ENCODE data around the gene RPS23.

Gene RPS23

DNA sequence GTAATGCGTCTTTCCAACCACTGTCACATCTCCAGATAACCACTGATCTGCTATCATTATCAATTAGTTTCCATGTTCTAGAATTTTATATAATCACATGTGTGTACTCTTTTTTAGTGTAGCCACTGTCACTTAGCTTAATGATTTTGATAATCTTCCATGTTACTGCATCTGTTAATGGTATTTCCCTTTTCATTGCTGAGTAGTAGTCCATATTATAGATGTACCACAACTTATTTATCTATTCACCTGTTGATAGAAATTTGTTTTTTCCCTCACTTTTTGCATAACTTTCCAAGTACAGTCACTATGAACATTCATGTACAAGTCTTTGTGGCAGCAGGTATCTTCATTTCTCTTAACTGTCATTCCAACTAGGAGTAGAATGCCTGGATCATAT, 30.3 kb upstream of the RPS23 start:
- Histone ChIP-seq H3K4me1 (ENCODE audit: insufficient read depth, low read length) (peaks cover 3% of the 10 kb centered on the region; the same call in 1 of the 2 replicates), H3K27me3 (ENCODE audit: insufficient read depth, low read length) (no peaks in the 10 kb centered on the region), H3K36me3 (ENCODE audit: insufficient read depth, low read depth, low read length) (no peaks in the 10 kb centered on the region), H3K27ac (ENCODE audit: low read length) (no peak overlapping the region), H3K9ac (ENCODE audit: low read depth, low read length) (no peak overlapping the region), H3K4me3 (ENCODE audit: low read length) (no peak overlapping the region), H3K9me3 (ENCODE audit: insufficient read depth, low read depth, low read length) (peaks cover 4% of the 10 kb centered on the region)

DNA sequence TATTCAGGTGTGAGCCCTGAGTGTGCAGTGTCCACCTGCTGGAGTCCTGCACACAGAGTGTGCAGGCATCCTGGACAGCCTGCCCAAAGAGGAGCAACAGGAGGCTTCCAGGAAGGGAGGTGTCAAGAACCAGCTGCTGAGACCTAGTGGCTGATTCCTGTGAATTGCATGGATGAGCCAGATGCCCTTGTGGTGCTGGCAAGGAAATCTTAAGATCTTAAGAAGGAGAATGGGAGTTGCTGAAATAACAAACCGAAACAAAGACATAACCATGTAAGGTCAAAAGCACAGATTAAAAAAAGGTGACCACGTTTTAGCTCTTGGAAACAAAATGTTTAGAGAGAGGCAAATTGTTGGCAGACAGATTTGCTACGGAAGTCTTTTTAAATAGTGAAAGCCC, 29.3 kb upstream of the RPS23 start:
- Histone ChIP-seq H3K4me3 (ENCODE audit: low read length) (no peak overlapping the region), H3K4me1 (ENCODE audit: insufficient read depth, low read length) (no peaks in the 10 kb centered on the region; the same call in 1 of the 2 replicates), H3K36me3 (ENCODE audit: insufficient read depth, low read depth, low read length) (no peaks in the 10 kb centered on the region), H3K27ac (ENCODE audit: low read length) (no peak overlapping the region), H3K27me3 (ENCODE audit: insufficient read depth, low read length) (no peaks in the 10 kb centered on the region), H3K9ac (ENCODE audit: low read depth, low read length) (no peak overlapping the region), H3K9me3 (ENCODE audit: insufficient read depth, low read depth, low read length) (peaks cover 4% of the 10 kb centered on the region)

- Histone ChIP-seq H3K27ac (ENCODE audit: low read length) (no peak overlapping the region), H3K9ac (ENCODE audit: low read depth, low read length) (no peak overlapping the region), H3K4me3 (ENCODE audit: low read length) (no peak overlapping the region), H3K27me3 (ENCODE audit: insufficient read depth, low read length) (no peaks in the 10 kb centered on the region), H3K9me3 (ENCODE audit: insufficient read depth, low read depth, low read length) (peaks cover 4% of the 10 kb centered on the region), H3K36me3 (ENCODE audit: insufficient read depth, low read depth, low read length) (no peaks in the 10 kb centered on the region), H3K4me1 (ENCODE audit: insufficient read depth, low read length) (no peaks in the 10 kb centered on the region; the same call in 1 of the 2 replicates)
Observed at GRCh38 chr5:82306151-82306550, 28.0 kb upstream of the RPS23 start.

DNA sequence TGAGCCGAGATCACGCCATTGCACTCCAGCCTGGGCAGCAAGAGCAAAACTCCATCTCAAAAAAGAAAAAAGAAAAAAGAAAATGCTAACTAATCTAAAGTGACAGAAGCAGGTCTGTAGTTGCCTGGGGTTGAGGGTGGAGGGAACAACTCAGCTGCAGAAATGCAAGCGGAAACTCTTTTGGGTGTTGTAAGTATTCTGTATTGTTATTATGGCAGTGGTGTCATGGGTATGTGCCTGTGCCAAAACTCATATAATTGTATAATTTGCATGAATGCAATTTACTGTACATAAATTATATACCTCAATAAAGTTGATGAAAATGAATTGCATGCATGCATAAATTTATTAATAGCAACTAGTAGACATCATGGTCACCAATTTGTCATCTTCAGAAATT, 23.0 kb upstream of the RPS23 start:
- Histone ChIP-seq H3K36me3 (ENCODE audit: insufficient read depth, low read depth, low read length) (no peaks in the 10 kb centered on the region), H3K9me3 (ENCODE audit: insufficient read depth, low read depth, low read length) (no peaks in the 10 kb centered on the region), H3K9ac (ENCODE audit: low read depth, low read length) (no peak overlapping the region), H3K27ac (ENCODE audit: low read length) (no peak overlapping the region), H3K27me3 (ENCODE audit: insufficient read depth, low read length) (no peaks in the 10 kb centered on the region), H3K4me1 (ENCODE audit: insufficient read depth, low read length) (peaks cover 2% of the 10 kb centered on the region; the same call in 1 of the 2 replicates), H3K4me3 (ENCODE audit: low read length) (no peak overlapping the region)

DNA sequence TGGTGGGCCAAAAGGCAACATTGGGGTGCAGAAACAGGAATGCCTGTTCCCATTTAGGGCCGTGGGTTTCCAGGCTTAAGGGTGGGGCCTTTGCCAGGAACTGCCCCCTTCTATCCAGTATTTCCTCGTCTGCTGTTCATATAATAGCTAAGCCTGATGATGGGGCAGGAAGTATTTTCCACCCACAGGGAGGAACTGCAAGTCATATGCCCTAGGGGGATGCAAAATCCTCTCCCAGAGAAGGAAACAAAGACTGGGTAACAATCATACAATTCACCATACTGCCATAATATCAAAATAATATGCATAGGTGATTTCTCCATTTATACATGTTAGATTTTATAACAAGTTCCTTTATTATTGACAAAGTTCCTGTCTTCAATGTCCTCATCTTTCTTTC, 20.5 kb upstream of the RPS23 start:
- Histone ChIP-seq H3K4me3 (ENCODE audit: low read length) (no peak overlapping the region), H3K27ac (ENCODE audit: low read length) (no peak overlapping the region), H3K9ac (ENCODE audit: low read depth, low read length) (no peak overlapping the region), H3K4me1 (ENCODE audit: insufficient read depth, low read length) (peaks cover 13% of the 10 kb centered on the region; the same call in 1 of the 2 replicates), H3K27me3 (ENCODE audit: insufficient read depth, low read length) (no peaks in the 10 kb centered on the region), H3K9me3 (ENCODE audit: insufficient read depth, low read depth, low read length) (no peaks in the 10 kb centered on the region), H3K36me3 (ENCODE audit: insufficient read depth, low read depth, low read length) (no peaks in the 10 kb centered on the region)

DNA sequence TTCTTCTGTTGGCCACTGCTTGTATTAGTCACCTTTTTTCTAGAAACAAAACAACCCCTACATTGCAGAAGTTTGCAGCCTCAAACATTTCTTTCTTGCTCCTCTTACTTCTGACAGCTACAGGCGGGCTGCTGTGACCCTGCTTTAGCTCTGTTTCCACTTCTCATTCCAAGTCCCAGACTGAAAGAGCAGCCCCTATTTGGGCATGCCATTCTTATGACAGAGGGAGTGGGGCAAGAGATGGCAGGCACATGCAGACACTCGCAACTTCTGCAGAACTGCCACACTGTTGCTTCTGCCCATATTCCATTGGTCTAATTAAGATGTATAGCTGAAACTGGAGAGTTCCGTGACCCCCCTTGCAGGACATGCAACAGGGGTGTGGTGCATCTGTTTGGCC, 19.6 kb upstream of the RPS23 start:
- no peaks in the 10 kb centered on the region for H3K36me3 ChIP-seq (ENCODE audit: insufficient read depth, low read depth, low read length)
- H3K4me1 ChIP-seq (ENCODE audit: insufficient read depth, low read length): peaks cover 21% of the 10 kb centered on the region; the same call in 1 of the 2 replicates

GRCh38 chr5:82296929-82297328, 18.8 kb upstream of the RPS23 start:
- Histone ChIP-seq H3K9ac (ENCODE audit: low read depth, low read length) (no peak overlapping the region), H3K4me3 (ENCODE audit: low read length) (no peak overlapping the region), H3K4me1 (ENCODE audit: insufficient read depth, low read length) (peaks cover 21% of the 10 kb centered on the region; the same call in 1 of the 2 replicates), H3K9me3 (ENCODE audit: insufficient read depth, low read depth, low read length) (no peaks in the 10 kb centered on the region), H3K36me3 (ENCODE audit: insufficient read depth, low read depth, low read length) (no peaks in the 10 kb centered on the region), H3K27me3 (ENCODE audit: insufficient read depth, low read length) (peaks cover under 1% of the 10 kb centered on the region; the same call in 1 of the 2 replicates), H3K27ac (ENCODE audit: low read length) (no peak overlapping the region)

More for the DNA sequence above, 19.6 kb upstream of the RPS23 start:
- H3K27me3 ChIP-seq (ENCODE audit: insufficient read depth, low read length): no peaks in the 10 kb centered on the region
- H3K27ac ChIP-seq (ENCODE audit: low read length): no peak overlapping the region
- no peaks in the 10 kb centered on the region for H3K9me3 ChIP-seq (ENCODE audit: insufficient read depth, low read depth, low read length)
- no peak overlapping the region for H3K4me3 ChIP-seq (ENCODE audit: low read length)
- H3K9ac ChIP-seq (ENCODE audit: low read depth, low read length): no peak overlapping the region

DNA sequence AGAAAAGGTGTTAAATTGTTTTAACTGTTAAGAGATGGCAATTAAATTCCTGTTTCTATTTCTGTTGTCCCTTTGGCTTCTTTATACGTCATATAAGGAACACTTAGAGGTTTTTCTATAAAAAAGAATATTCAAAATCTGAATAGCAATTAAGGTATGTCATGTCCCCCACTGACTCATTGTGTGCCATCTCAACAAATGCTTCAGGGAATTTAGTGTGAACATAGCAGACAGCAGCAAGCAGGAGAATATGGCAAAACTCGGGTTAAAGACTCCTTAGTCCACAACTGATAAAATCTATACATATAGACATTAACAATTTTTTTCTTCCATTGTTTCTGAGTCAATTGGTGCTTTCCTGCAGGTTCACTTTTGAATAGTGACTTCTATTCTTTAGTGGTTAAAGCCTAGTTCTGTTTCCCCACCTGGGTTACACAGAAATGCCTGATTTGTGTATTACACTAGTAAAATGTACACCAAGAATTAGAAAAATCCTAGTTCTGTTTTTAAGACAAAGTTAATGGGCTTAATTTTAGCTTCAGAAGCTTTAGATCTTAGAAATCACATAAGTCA, 17.9 kb upstream of the RPS23 start:
- Histone ChIP-seq H3K27ac (ENCODE audit: low read length) (no peak overlapping the region), H3K9me3 (ENCODE audit: insufficient read depth, low read depth, low read length) (no peaks in the 10 kb centered on the region), H3K36me3 (ENCODE audit: insufficient read depth, low read depth, low read length) (no peaks in the 10 kb centered on the region), H3K4me3 (ENCODE audit: low read length) (no peak overlapping the region), H3K9ac (ENCODE audit: low read depth, low read length) (no peak overlapping the region), H3K27me3 (ENCODE audit: insufficient read depth, low read length) (peaks cover 7% of the 10 kb centered on the region; the same call in 1 of the 2 replicates), H3K4me1 (ENCODE audit: insufficient read depth, low read length) (peaks cover 21% of the 10 kb centered on the region)

DNA sequence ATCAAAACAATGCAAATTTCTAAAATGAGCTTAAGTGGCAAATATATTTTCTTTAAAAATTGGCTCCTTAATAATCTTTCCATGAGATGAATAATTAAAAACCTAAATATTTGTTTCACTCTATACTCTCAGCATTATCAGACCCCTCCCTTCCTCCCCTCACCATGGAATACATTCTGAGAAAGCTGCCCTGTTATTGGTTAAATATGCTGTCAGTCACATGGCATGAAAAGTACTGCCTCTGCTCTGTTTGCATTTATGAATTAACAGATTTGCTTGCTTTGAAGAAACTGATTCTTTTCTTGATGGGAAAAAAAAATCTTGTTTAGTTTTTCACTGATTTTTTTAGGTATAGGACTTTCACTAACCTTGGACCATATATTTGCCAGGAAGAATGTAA, 17.0 kb upstream of the RPS23 start:
- Histone ChIP-seq H3K27ac (ENCODE audit: low read length) (no peak overlapping the region), H3K27me3 (ENCODE audit: insufficient read depth, low read length) (peaks cover 7% of the 10 kb centered on the region; the same call in 1 of the 2 replicates), H3K36me3 (ENCODE audit: insufficient read depth, low read depth, low read length) (no peaks in the 10 kb centered on the region), H3K4me3 (ENCODE audit: low read length) (no peak overlapping the region), H3K4me1 (ENCODE audit: insufficient read depth, low read length) (peaks cover 21% of the 10 kb centered on the region), H3K9me3 (ENCODE audit: insufficient read depth, low read depth, low read length) (no peaks in the 10 kb centered on the region), H3K9ac (ENCODE audit: low read depth, low read length) (no peak overlapping the region)

- Histone ChIP-seq H3K27me3 (ENCODE audit: insufficient read depth, low read length) (peaks cover 7% of the 10 kb centered on the region; the same call in 1 of the 2 replicates), H3K36me3 (ENCODE audit: insufficient read depth, low read depth, low read length) (no peaks in the 10 kb centered on the region), H3K9me3 (ENCODE audit: insufficient read depth, low read depth, low read length) (no peaks in the 10 kb centered on the region), H3K9ac (ENCODE audit: low read depth, low read length) (no peak overlapping the region), H3K4me1 (ENCODE audit: insufficient read depth, low read length) (peaks cover 21% of the 10 kb centered on the region), H3K4me3 (ENCODE audit: low read length) (no peak overlapping the region), H3K27ac (ENCODE audit: low read length) (no peak overlapping the region)
Observed at GRCh38 chr5:82291420-82291819, 13.3 kb upstream of the RPS23 start.

DNA sequence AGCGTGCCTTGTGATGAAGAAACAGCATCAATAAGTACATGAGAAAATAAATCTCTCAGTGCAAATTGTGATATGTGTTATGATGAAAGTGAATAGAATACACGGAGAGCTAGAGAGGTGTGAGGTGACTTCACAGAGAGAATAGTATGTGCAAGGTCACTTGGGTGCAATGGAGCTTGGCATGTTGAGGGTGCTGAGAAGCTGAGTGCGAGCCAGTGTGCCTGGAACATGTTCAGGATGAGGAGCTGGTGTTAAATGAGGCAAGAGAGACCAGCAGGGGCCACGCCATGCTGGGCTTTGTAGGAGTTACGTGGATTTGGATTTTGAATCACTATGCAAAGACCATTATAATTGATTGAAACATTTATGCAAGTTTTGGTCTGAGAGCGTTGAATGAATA, 12.8 kb upstream of the RPS23 start:
- Histone ChIP-seq H3K27me3 (ENCODE audit: insufficient read depth, low read length) (peaks cover 7% of the 10 kb centered on the region; the same call in 1 of the 2 replicates), H3K4me1 (ENCODE audit: insufficient read depth, low read length) (peaks cover 16% of the 10 kb centered on the region), H3K36me3 (ENCODE audit: insufficient read depth, low read depth, low read length) (no peaks in the 10 kb centered on the region), H3K27ac (ENCODE audit: low read length) (no peak overlapping the region), H3K9ac (ENCODE audit: low read depth, low read length) (no peak overlapping the region), H3K4me3 (ENCODE audit: low read length) (no peak overlapping the region), H3K9me3 (ENCODE audit: insufficient read depth, low read depth, low read length) (no peaks in the 10 kb centered on the region)

DNA sequence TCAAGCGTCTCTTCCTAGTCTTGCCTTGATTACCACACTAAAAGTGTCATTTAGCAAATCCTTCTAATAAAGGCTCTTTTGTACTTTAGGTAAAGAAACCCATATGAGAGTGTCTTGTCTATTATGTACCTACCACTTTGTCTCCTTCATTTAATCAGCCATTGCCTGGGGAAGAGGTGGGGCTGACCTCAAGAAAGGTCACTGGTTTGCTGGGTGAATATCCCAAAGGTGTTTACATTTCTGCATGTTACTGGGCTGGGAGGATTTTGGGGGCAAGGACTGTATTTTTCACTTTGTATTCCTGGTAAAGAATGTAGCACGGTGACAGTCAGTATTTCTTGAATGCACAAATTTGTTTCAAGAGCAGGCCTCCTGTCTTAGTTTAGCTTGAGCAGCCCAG, 11.9 kb upstream of the RPS23 start:
- peaks cover 7% of the 10 kb centered on the region; the same call in 1 of the 2 replicates for H3K27me3 ChIP-seq (ENCODE audit: insufficient read depth, low read length)

More for the DNA sequence above, 11.9 kb upstream of the RPS23 start:
- Histone ChIP-seq H3K27ac (ENCODE audit: low read length) (no peak overlapping the region), H3K36me3 (ENCODE audit: insufficient read depth, low read depth, low read length) (no peaks in the 10 kb centered on the region), H3K4me1 (ENCODE audit: insufficient read depth, low read length) (peaks cover 9% of the 10 kb centered on the region), H3K9ac (ENCODE audit: low read depth, low read length) (no peak overlapping the region), H3K4me3 (ENCODE audit: low read length) (no peak overlapping the region), H3K9me3 (ENCODE audit: insufficient read depth, low read depth, low read length) (no peaks in the 10 kb centered on the region)
